Measurements from ENCODE around the gene PITHD1.
A peak's percentile ranks its signal among the peaks of the same experiment; 100 is the strongest.

The PITHD1 gene

DNA sequence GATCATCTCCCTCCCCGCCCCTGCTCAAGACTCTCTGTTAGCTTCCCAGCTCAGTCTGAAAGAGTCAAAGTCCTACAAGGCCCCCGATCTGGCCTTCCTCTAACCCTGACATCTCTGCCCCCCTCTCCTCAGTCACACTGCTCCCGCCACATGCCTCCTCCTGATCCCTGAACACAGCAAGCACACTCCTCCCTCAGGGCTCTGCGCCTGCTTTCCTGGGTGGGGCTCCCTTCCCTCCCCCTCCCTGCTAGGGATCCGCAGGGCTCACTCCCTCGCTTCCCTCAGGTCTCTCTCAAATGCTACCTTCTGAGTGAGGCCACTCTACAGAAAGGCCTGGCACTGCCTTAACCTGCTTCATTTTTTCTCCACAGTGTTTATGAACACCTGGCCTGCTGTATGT, 28.1 kb downstream of the PITHD1 start:
- H3K4me3 ChIP-seq (ENCODE audit: low read length), result no peak overlapping the region
- DNase-seq (ENCODE audit: low read depth), result no peak
- TF ChIP-seq, protein P1, sequence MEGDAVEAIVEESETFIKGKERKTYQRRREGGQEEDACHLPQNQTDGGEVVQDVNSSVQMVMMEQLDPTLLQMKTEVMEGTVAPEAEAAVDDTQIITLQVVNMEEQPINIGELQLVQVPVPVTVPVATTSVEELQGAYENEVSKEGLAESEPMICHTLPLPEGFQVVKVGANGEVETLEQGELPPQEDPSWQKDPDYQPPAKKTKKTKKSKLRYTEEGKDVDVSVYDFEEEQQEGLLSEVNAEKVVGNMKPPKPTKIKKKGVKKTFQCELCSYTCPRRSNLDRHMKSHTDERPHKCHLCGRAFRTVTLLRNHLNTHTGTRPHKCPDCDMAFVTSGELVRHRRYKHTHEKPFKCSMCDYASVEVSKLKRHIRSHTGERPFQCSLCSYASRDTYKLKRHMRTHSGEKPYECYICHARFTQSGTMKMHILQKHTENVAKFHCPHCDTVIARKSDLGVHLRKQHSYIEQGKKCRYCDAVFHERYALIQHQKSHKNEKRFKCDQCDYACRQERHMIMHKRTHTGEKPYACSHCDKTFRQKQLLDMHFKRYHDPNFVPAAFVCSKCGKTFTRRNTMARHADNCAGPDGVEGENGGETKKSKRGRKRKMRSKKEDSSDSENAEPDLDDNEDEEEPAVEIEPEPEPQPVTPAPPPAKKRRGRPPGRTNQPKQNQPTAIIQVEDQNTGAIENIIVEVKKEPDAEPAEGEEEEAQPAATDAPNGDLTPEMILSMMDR (conservative IDR thresholded peaks at IDR 0.05; ENCODE audit: low read depth, low read length), result no peak

DNA sequence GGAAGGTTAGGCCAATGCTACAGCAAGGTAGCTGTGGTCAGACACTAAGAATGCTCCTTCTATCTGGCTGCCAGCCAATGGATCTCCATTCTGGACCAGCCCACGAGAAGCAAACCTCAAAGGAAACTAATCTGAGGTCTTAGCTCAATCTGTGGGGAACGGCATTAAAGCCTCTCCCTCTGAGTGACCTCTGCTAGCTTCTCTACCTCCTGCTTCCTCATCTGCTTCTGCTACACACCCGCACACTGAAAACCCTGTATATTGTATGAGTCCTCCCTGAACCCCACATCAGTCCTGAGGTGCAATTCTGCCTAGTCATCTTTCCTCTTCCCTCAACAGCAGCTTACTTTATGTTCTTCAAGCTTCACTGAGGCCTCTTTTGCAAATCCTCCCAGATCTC, 29.2 kb downstream of the PITHD1 start:
- TF ChIP-seq, protein P1 (conservative IDR thresholded peaks at IDR 0.05; ENCODE audit: low read depth, low read length), result no peak
- H3K4me3 ChIP-seq (ENCODE audit: low read length), result no peak overlapping the region
- no peak for DNase-seq (ENCODE audit: low read depth)

DNA sequence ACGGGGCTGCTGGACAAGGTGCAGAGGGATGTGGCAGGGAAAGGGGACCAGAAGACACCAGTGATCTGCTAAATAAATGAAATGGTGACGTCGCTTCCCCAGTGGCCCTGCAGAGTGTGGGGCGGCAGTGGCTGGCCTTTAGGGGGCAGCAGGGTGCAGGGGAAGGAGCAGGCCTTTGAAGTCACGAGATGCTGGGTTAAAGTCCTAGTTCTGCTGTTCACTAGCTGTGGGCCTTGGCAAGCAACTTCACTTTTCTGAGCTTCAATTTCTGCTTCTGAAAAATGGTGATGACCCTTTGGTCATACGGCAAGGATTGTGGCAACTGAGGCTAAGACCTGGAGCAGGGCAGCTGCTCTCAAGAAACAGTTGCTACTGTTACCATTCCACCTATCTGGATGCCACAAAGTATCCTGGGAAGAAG, 31.5 kb downstream of the PITHD1 start:
- no peak overlapping the region for H3K4me3 ChIP-seq (ENCODE audit: low read length)
- no peak for DNase-seq (ENCODE audit: low read depth)
- TF ChIP-seq, protein P1 (conservative IDR thresholded peaks at IDR 0.05; ENCODE audit: low read depth, low read length), result peak; percentile 92

DNA sequence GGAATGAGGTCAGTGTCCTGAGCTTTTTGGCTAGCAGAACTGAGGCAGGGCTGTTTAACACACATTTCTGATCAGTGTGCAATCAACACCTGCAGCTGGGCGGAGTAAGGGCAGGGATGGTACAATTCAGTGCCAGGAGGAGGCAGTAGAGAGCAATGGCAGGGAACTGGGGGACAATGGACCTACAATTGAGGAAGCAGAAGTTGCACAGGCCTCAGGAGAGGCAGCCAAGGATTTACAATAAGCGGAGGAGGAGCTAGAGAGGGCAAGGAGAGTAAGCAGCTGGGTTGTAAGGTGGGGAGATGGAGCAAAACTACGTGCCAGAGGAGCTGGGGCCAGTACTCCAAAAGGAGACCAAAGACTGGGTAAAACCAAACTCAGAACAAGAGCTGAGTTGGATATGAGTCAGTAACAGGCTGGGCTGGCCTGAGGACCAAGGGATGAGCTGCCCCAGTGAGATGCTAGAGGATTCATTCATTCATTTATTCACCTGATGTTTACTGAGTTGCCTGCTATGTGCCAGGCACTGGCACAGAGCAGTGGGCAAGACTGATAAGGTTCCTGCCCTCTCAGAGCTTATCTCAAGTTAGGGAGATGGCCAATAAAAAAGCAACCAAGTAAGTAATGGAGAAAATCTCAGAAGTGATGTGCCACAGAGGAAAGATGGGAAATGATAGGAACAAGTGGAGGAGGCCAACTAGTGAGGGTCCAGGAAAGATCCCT, 32.8 kb downstream of the PITHD1 start:
- no peak overlapping the region for H3K4me3 ChIP-seq (ENCODE audit: low read length)
- TF ChIP-seq, protein P1 (conservative IDR thresholded peaks at IDR 0.05; ENCODE audit: low read depth, low read length), result peak; percentile 83
- no peak for DNase-seq (ENCODE audit: low read depth)

DNA sequence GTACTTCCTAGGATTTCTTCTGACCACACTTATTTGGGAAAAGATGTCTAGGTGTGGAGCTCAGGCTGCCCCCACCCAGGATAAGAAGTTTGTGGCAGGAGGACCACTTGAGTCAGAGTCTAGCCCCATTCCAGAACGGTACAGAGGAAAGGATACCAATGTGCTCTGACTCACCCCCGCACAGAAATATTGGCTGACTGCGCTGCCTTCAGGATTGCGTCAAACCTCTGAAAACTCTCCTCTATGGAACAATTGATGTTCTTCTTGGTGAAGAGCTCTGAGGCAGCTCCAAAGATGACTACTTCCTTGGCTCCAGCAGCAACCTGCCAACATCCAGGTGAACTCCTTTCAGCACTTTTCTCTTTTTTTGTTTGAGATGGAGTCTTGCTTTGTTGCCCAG, 35.8 kb downstream of the PITHD1 start:
- DNase-seq (ENCODE audit: low read depth), result no peak
- no peak overlapping the region for H3K4me3 ChIP-seq (ENCODE audit: low read length)
- TF ChIP-seq, protein P1 (conservative IDR thresholded peaks at IDR 0.05; ENCODE audit: low read depth, low read length), result no peak

DNA sequence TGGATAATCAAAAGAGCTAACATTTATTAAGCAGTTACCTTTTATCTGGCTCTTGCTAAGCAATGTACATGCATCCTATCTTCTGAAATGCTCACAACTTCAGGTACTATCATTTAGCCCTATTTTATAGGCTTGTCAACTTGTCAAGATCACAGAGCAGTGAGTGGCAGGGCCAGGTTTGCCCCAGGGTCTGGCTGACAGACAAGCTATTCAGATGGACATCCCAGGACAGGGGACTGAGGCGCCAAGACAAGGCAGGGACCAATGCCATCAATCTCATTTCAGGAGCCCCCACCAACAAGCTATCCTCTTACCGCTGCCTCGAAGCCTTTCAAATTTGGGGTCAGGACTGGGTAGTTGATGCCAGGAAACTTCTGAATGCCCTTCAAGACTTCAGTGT, 38.1 kb downstream of the PITHD1 start:
- no peak for DNase-seq (ENCODE audit: low read depth)
- no peak overlapping the region for H3K4me3 ChIP-seq (ENCODE audit: low read length)
- TF ChIP-seq, protein P1 (conservative IDR thresholded peaks at IDR 0.05; ENCODE audit: low read depth, low read length), result no peak

DNA sequence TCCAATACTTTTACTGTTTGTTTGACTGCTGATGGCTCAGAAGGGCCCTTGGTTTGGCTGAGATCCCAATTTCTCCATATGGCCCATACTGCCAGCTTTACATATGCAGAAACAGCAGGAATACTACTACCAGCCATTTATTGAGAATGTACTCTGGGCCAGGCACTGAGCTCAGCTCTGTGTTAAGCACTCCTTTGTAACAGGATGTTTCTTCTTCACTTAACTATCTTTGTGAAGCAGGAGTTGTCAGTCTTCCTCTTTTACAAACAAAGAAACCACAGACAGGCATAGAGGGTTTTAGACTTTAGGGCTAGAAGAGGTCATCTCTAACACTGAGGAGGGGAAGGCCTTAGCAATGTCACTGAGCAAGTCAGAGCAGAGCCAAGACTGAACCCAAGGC, 38.7 kb downstream of the PITHD1 start:
- DNase-seq (ENCODE audit: low read depth), result no peak
- TF ChIP-seq, protein P1 (conservative IDR thresholded peaks at IDR 0.05; ENCODE audit: low read depth, low read length), result no peak
- no peak overlapping the region for H3K4me3 ChIP-seq (ENCODE audit: low read length)

Measured in retinal pigment epithelial cell (primary cell).